Stimulated activated CD8-positive, alpha-beta memory T cell treated with anti-CD3 and anti-CD28 coated beads, Interleukin-15, amount 100 ng/mL, for 4 hours (primary cell): ENCODE measurements around the gene FBXO34.
"Not testable (repeated sequence)": the region's sequence is repeated elsewhere in the genome, so short reads cannot be mapped to it uniquely, and the experiment has no call there.

Source experiments
- DNase-seq, 2 donors: peaks; one replicate each; pipeline ENCODE4 v3.0.0-alpha.2; 2020; ENCODE audit warnings: low read depth in 2 of 2

FBXO34 gene

DNA sequence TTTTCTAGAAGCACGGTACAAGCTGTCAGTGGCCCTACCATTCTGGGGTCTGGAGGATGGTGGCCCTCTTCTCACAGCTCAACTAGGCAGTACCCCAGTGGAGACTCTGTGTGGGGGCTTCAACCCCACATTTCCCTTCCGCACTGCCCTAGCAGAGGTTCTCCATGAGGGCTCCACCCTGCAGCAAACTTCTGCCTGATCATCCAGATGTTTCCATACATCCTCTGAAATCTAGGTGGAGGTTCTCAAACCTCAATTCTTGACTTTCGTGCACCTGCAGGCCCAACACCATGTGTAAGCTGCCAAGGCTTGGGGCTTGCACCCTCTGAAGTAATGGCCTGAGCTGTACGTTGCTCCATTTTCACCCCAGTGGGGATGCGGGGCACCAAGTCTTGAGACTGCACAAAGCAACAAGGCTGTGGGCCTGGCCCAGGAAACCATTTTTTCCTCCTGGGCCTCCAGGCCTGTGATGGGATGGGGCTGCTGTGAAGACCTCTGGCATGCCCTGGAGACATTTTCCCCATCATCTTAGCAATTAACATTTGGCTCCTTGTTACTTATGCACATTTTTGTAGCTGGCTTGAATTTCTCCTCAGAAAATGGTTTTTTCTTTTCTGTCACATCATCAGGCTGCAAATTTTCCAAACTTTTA, 41.3 kb downstream of the FBXO34 start:
- not testable (repeated sequence) for DNase-seq

- no peak for DNase-seq
Observed at GRCh38 chr14:55313480-55313879, 42.3 kb downstream of the FBXO34 start.

DNA sequence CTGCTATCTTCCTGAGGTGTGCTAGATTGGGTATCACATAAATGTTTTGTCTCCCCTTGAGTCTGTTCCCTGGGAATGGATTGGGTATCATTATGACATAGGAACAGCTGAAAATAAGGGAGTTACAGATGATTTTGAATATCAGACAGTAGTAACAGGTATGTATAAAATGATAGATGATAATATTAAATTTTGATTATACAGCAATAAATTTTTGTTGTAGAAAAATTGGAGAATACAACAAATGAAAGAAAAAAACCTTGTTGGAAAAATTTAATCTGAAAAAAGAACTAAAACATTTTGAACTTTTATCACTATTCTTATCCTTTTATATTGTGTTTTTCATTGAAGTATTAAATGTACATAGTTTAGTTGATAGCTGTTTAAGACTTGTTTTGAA, 43.2 kb downstream of the FBXO34 start:
- DNase-seq, result no peak

DNA sequence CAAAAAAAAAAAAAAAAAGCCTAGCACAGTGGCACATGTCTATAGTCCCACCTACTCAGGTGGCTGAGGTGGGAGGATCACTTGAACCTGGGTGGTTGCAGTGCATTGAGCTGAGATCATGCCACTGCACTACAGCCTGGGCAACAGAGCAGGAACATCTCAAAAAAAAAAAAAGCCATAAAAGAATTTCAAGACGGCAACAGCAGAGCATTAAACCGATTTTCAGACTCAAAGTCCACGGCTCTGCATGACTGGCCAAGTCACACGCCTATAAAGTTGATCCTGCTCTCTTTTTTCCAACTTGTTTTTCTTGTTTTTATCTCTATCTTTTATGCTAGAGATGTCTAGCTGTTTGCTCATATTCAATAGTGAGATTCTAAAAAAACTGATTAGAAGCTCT, 45.3 kb downstream of the FBXO34 start:
- DNase-seq, result no peak

DNA sequence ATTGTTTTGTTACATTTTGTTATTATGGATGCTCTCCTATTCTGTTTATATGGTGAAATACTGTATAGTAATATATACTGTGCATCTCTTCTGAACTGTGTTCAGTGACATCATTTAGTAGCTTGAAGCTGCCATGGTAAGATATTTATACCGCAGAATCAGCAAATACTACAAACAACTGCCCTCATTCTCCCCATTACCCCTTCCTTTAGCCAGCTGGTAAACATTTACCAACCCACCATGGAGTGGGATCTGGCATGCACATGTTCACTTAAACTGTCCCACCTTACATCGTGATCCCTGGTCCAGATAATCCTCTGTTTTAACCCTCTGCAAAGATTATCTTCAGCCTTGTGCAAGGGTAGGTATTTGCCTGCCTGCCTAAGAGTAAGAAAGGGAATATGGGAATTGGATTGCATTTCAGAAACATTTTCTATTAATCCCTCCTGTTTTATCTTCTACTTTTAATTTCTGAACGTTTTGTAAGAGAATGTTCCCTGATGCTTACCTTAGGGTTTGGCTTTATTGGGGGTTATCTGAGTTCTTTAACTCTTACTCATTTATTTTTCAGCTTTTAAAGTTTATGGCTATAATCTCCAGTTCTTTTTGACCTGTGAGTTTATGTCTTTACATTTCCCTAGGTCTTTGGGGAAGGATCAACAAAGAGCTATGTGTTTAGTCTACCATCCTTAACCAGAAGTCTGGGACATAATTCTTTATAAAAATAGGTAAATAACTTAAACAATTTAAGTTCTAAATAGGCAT, 46.5 kb downstream of the FBXO34 start:
- DNase-seq, result no peak

- DNase-seq, result no peak
Observed at GRCh38 chr14:55318694-55319093, 47.5 kb downstream of the FBXO34 start.

- no peak for DNase-seq
Observed at GRCh38 chr14:55323910-55324309, 52.7 kb downstream of the FBXO34 start.

DNA sequence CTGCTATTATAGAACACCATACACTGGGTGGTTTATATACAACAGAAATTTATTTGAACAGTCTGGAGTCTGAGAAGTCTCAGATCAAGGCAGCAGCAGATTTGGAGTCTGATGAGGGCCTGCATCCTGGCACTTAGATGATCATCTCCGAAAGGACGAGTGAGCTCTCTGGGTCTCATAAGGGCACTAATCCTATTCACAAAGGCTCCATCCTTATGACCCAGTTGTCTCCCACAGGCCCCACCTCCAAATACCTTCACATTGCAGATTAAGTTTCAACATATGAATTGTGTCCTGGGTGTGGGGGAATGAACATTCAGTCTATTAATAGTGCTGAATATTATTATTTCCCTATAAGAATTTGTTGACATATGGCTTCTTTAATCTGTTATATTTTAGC, 53.6 kb downstream of the FBXO34 start:
- no peak for DNase-seq

DNA sequence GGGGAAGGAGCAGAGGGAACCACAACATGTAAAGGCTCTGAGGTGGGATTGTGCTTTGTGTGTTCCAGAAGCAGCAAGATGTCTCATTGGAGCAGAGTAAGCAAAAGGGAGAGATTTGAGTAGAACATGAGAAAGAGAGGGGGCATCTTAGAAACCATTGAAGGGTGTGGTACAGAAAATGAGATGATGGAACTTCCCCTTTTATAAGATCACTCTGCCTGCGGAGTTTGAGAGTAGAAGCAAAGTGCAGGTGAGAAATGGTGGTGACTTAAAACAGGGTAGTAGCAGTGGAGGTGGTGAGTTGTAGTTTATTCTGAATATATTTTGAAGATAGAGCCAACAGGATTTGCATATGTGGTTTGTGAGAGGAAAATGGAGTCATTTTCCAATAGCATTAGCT, 56.0 kb downstream of the FBXO34 start:
- no peak for DNase-seq

DNA sequence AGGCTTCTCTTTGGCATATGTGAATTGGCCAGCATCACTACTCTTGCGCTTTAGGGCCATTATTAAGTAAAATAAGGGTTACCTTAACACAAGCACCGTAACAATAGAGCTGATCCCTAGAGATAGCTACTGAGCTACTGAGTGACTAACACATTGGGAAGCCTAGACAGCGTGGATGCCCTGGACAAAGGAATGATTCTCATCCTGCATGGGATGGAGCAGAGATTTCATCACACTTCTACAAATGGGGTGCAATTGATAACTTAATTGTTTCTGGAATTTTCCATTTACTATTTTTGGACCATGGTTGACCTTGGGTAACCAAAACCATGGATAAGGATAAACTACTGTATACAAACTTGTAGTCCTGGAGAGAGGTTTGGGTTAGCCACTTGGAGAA, 57.1 kb downstream of the FBXO34 start:
- DNase-seq, result no peak

GRCh38 chr14:55329999-55330710, 58.9 kb downstream of the FBXO34 start:
- no peak for DNase-seq

- DNase-seq, result no peak
Observed at GRCh38 chr14:55332654-55333570, 61.7 kb downstream of the FBXO34 start.

GRCh38 chr14:55333711-55334485, 62.7 kb downstream of the FBXO34 start:
- DNase-seq, result no peak

DNA sequence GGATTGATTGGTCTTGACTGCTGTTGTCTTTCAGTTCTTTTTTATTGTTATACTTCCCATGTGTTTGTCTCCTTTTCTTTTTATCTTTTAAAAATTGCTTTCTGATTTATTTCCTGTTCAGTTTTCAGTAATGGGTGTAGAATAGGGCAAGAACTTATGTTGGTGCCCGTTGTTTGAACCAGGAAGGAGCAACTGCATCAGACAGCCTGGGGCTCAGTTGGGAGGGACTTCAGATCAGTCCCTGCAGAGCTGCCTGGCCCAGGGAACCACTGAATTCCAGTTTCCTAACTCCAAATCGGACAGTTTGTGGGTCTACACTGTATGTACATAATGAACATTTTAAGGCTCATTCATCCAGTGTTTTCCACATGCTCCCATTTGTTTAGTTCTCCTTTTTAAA, 64.9 kb downstream of the FBXO34 start:
- DNase-seq, result no peak

- DNase-seq, result no peak
Observed at GRCh38 chr14:55336691-55337090, 65.5 kb downstream of the FBXO34 start.

DNA sequence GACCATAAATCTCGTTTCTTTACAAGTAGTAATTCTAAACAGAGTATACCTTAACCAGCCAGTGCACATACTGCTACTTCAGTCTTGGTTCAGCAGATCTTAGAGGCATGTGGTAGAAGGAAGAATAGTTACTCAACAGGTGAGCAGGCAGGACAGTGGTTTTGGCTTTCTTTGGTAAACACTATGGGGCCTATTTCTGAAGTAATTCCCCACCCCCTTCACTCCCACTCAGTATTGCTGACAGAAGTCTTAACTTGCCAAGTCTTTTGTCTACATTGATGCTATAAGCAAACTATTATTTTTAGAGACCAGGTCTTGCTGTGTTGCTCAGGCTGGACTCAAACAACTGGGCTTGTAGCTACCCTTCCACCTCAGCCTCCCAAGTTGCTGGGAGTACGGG, 68.5 kb downstream of the FBXO34 start:
- DNase-seq, result no peak

GRCh38 chr14:55340482-55340881, 69.3 kb downstream of the FBXO34 start:
- no peak for DNase-seq

GRCh38 chr14:55341781-55342180, 70.6 kb downstream of the FBXO34 start:
- DNase-seq, result no peak

GRCh38 chr14:55344582-55345163, 73.5 kb downstream of the FBXO34 start:
- not testable (repeated sequence) for DNase-seq

DNA sequence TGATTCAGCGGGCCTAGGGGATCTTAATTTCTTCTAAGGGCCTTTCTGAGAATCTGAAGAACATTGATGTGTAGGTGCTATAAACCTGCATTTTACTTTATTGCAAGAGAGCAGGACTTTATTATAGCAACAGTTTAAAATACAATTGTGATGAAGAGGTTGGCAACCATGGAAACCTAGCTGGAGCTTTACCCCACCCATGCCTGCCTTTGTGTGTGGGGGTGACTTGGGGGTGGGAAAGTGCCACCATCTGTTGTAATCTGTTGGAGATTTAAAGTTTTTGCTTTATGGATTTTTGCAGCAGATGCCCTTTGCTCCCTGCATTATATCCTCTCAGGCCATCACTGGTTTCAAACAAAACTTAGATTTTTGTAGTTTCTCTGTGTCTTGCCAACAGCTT, 75.8 kb downstream of the FBXO34 start:
- no peak for DNase-seq

GRCh38 chr14:55347748-55348147, 76.5 kb downstream of the FBXO34 start:
- DNase-seq, result no peak
